SK-MEL-5 (cell line): ENCODE data around the gene CCDC136. TPM values are rescaled to one million over a fixed set of nuclear protein-coding genes. Genes with fewer than 3 reads are reported as not detected.

Experiments
- DNase-seq: peaks from one replicate; pipeline ENCODE4 v3.0.0-alpha.2; 2016; ENCODE audit warnings: low read depth, low spot score
- in situ Hi-C: cut with HindIII; loops from 2 replicates; pipeline ENCODE4 v1.10.0; 2016; ENCODE audit warnings: low sequenced_read_pairs, high pct_unique_total_duplicates, low pct_unique_long_range_greater_than_20kb
- small RNA-seq, 2 experiments: library from RNA; depleted of rRNA; stranded (forward); fragments of <200 nt; gene quantifications; one replicate each; pipeline ENCODE3, GENCODE V24; 2014
- total RNA-seq: library from RNA; depleted of rRNA; stranded (reverse); fragments of >200 nt; shearing (Covaris generic); gene quantifications from 2 replicates; pipeline ENCODE4 v1.2.3, GENCODE V29; 2014; rRNA removed

The CCDC136 gene
- total RNA-seq, 1 experiment from 2014 or later = 14.2 TPM

DNA sequence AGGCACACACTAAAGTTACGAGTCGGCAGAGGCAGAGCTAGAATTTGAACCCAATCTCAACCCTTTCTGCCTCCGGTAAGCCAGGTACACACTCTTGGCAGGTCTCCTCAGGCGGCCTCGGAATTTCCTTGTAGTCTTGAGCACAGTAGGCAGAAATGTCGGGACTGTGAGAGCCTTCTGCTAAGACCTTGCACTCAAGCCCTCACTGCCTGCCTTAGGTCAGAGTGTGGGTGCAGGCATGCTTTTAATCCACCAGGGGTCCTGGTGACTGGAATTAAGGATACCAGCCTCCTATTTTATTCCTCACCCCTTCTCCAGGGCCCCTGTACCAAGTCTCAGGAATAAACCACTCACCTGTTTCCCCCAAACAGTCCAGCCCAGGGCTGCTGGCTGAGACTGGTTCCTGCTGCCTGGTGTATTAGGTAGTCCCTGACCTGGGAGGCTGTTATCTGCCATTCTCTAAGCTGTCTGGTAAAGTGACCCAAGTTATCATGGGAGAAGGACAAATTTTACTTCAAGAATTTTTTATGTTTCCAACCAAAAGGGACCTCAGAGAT is 71.7 kb downstream of the CCDC136 start:
- peak; percentile 75 for DNase-seq
- in situ Hi-C loops = no loop called here

DNA sequence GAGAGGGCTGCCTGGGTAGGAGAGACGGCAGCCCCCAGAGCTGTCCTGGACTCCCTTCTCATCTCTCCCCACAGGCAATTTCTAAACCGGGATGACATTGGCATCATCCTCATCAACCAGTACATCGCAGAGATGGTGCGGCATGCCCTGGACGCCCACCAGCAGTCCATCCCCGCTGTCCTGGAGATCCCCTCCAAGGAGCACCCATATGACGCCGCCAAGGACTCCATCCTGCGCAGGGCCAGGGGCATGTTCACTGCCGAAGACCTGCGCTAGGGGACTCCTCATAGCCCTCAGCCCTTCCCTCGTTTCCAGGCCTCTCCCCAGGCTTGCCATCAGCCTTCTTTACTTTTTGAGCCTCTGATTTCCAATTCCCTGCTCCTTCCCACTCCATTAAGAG is 73.5 kb downstream of the CCDC136 start:
- no peak for DNase-seq
- in situ Hi-C loops = no loop called here

DNA sequence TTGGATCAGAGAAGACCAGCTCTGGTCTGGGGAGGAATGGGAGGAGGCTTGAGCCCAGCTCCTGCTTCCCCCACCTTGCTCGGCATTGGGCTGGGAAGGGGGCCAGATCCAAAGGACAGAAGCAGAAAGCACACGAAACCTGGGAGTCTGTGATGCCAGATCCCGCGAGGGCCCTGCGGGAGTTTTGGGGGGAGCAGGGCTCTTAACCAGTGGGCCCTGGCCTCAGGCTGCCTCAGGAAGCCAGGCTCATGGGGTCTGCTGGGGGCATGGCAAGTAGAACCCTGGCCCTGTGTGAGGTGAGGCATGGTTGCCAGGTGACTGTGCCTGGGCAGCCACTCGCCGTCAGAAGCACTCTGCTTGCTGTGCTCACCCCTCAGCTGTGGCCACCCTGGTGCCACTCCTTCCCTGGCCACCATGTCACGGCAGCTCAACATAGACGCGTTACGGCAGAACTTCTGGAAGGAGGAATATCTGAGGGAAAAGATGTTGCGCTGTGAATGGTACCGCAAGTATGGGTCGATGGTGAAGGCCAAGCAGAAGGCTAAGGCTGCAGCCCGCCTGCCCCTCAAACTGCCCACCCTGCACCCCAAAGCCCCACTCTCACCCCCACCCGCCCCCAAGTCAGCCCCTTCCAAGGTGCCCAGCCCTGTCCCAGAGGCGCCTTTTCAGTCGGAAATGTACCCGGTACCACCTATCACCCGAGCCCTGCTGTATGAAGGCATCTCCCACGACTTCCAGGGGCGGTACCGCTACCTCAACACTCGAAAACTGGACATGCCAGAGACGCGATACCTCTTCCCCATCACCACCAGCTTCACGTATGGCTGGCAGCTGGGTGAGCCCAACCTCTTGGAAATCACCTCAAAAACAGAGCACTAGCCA is 74.5 kb downstream of the CCDC136 start:
- DNase-seq = no peak
- in situ Hi-C loops = no loop called here

DNA sequence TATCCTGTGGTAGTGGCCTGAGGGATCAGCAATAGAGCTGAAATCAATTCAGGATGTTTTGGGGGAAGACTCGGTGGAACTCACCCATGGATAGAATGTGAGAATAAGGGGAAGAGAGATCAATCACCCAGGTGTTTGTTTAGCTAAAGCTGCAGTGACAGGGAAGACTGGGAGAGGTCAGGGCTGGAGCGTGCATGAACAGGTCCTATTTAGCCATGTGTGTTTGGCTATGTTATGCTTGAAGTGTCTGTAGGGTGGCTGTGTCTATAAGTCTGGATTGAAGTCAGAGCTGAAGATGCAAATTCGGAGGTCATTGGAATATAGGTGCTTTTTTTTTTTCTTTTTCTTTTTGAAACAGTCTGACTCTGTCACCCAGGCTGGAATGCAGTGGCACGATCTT is 75.5 kb downstream of the CCDC136 start:
- in situ Hi-C loops = no loop called here

DNA sequence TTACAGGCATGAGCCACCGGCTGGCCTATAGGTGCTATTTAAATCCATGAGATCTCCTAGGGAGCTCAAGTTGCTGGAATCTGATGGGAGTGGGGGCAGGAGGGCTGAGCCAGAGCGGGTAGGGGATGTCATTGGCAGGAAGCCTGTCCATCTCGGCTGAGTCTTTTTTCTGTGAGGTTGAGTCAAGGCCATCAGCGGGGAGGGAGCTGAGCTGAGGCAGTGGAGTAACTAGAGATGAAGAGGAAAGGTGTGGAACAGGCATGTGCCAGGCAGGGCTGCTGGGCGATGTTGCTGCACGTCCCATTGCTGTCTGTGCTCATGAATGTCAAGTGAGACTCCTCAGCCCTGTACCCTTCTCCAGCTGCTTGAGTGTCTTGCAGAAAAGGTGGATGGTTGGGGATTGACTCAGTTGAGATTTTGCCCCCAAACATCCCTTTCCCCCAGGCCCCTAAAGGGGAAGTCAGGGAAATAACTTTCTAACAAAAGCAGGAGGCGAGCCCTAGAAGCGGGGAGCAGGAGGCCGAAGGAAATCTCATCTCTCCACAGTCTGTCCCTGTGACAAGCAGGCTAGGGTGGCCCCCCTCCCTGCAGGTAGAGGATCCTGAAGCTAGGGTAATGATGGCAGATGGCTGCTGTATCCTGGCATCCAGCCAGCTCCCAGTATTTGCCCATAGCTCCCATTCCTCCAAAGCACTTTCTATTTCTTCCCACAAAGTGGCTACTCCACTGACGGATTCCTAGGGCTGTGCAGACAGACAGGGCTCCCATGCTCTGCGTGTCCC is 76.3 kb downstream of the CCDC136 start:
- no peak for DNase-seq
- in situ Hi-C loops = no loop called here

More for the DNA sequence above, 75.5 kb downstream of the CCDC136 start:
- no peak for DNase-seq

DNA sequence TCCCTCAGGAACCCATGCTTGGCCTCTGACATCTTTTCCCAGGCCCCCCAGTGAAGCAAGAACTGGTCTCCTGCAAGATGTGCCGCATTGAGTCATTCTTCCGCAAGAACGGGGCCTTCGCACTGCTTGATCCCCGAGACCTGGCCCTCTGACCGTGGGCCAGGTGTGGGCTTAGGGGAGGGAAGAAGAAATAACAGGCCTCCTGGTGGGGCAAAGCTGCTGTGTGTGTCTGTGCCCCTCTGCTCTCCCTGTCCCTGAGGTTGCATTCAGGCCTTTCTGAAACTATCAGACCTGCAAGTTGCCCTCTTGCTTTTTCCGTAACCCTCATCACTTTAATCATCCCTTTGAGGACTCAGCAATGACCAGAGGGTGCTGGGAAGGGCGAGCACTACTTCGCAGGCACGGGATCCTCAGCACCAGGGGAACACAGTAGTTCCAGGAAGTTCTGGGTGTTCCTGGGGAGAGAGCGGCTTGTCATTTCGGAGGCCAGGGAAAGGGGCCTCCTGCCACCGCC is 76.9 kb downstream of the CCDC136 start:
- no peak for DNase-seq
- in situ Hi-C loops = no loop called here

DNA sequence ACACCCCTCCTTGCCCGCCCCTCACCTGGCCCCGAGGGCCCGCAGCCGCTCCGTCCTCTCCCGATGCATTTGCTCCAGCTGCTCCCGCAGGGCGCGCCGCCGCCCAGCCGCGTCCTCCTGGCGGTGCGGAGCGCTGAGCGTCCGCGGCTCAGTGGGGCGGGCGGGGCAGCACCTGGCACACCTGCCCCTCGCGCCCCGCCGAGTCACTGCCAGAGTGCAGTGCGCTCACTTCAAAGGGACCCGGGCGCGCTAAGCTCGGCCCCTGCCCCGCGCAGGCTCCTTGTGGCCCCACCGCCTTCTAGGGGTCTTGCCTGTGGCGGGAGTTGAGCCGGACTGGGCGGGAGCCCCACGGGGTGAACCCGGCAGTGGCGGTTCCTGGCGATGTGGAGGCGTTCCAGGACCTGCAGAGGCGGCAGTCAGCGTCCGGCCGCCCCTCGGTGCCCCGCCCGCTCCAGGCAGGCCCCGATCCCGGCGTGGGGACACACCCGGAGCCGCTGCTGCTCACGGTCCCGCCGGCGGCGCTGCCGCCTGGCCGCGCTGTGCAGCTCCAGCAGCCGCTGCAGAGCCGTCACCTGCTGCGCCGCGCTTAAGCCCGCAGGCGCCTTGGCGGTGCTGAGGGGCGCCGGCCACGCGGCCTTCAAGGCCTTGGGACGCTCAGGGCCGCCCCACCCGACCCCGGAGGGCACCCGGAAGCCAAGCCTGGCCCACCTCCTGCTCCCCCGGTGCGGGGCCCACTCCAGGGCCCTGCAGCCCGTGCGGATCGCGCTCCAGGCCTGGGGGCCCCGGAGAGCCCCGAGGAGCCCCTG is 77.6 kb downstream of the CCDC136 start:
- DNase-seq = no peak
- in situ Hi-C loops = no loop called here

DNA sequence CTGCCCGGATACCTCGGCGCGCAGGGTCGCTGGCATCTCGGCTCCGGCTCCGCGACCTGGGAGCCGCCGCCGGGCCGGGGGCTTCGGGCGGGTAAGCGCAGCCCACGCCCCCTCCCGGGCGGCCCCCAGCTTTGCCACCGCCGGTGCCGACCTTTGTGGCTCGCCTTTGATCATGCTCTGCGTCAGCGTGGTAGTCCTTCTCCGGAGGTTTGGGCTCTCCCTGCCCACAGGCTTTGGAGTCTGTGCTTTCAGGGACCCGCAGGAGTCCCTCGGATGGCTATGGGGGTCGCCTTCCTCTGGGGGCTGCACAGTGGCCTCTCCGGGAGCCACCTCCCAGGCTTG is 78.1 kb downstream of the CCDC136 start:
- DNase-seq = no peak

DNA sequence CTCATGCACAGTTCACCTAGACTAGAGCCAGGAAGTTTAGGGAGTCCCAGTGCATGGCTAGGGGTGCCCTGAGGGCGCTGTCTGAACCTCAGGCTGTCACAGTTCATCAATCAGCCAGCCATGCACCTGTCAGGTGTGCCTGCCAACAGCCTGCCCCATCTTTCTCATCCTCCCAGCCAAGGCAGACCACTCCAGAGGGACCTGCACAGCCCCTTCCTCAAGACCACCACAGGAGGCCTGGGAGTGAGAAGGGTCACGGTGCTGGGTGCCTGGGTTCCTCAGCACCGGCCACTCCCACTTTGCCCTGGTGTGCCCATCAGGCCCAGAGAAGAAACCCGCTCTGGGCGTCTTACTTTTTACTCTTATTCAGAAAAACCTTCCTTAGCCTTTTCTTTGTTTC is 79.3 kb downstream of the CCDC136 start:
- in situ Hi-C loops = no loop called here
- no peak for DNase-seq

More for the DNA sequence above, 78.1 kb downstream of the CCDC136 start:
- in situ Hi-C loops = no loop called here

Small RNA genes within 50 kb of the gene (small RNA-seq; reads per million reads assigned to genes)
- 0 to 0.14 reads per million in 2 experiments for gene RN7SL81P

Other genes with a start within 250 kb of the CCDC136 start
- 0.21 and 0.82 TPM in 2 replicates for gene GARIN1A, start 119.7 kb upstream of the CCDC136 start, total RNA-seq
- 707 and 727 TPM in 2 replicates for gene CALU, start 52.6 kb upstream of the CCDC136 start, total RNA-seq
- gene OPN1SW, start 16.2 kb upstream of the CCDC136 start, total RNA-seq = not detected in 2 replicates
- 0.05 and 0.11 TPM in 2 replicates for gene FLNC, start 38.4 kb downstream of the CCDC136 start, total RNA-seq
- gene ATP6V1F, start 70.9 kb downstream of the CCDC136 start, total RNA-seq = 318 and 339 TPM in 2 replicates
- gene KCP, start 118.7 kb downstream of the CCDC136 start, total RNA-seq = 0.03 and 0.13 TPM in 2 replicates
- 6.3 and 6.9 TPM in 2 replicates for gene IRF5, start 146.0 kb downstream of the CCDC136 start, total RNA-seq